ENCODE measurements around the gene KIAA1586.

KIAA1586 gene

DNA sequence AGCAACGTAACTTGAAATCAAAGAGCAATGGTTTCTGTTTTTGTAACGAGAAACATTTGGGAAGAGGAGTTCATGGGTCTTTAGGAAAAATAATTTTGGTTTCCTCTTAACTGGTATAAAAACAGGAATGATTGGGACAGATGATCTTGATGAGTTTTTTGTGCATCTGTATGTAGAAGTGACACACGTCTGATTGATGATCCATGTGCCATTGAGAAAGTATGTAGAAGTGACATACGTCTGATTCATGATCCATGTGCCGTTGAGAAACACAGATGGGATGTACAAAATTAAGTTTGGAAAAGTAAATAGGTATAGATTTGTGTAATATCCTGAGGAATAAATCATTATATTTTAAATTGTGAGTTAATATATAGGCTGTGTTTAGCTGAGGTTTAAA, 2.1 kb downstream of the KIAA1586 start:
- no peak for TF ChIP-seq ZFX (IDR thresholded peaks at IDR 0.05; ENCODE audit: borderline replicate concordance)
- TF ChIP-seq, protein P1, sequence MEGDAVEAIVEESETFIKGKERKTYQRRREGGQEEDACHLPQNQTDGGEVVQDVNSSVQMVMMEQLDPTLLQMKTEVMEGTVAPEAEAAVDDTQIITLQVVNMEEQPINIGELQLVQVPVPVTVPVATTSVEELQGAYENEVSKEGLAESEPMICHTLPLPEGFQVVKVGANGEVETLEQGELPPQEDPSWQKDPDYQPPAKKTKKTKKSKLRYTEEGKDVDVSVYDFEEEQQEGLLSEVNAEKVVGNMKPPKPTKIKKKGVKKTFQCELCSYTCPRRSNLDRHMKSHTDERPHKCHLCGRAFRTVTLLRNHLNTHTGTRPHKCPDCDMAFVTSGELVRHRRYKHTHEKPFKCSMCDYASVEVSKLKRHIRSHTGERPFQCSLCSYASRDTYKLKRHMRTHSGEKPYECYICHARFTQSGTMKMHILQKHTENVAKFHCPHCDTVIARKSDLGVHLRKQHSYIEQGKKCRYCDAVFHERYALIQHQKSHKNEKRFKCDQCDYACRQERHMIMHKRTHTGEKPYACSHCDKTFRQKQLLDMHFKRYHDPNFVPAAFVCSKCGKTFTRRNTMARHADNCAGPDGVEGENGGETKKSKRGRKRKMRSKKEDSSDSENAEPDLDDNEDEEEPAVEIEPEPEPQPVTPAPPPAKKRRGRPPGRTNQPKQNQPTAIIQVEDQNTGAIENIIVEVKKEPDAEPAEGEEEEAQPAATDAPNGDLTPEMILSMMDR (IDR thresholded peaks at IDR 0.05): no peak
- no peak overlapping the region for H3K27ac ChIP-seq

DNA sequence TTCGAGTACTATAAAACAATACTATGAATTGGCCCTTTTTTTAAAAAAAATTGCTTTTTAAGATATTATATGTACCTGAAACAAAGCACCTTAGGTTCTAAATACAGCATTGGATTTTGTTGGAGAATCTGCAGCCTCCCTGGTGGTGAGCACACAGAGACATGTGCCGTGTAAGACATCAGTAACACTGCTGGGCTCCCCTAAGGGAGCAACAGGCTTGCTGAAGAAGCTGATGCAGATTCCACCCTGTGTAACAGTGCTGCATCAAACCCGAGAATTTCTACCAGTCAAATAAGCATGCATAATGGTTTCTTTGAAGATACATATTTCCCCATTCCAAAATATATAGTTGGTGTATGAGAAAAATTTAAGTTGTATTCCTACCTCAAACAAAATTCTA, 17.4 kb downstream of the KIAA1586 start:
- TF ChIP-seq, protein P1 (IDR thresholded peaks at IDR 0.05): no peak
- TF ChIP-seq ZFX (IDR thresholded peaks at IDR 0.05; ENCODE audit: borderline replicate concordance): no peak
- no peak overlapping the region for H3K27ac ChIP-seq

- TF ChIP-seq, protein P1 (IDR thresholded peaks at IDR 0.05): no peak
- TF ChIP-seq ZFX (IDR thresholded peaks at IDR 0.05; ENCODE audit: borderline replicate concordance): no peak
- H3K27ac ChIP-seq: no peak overlapping the region
Observed at GRCh38 chr6:57064809-57065208, 18.3 kb downstream of the KIAA1586 start.

DNA sequence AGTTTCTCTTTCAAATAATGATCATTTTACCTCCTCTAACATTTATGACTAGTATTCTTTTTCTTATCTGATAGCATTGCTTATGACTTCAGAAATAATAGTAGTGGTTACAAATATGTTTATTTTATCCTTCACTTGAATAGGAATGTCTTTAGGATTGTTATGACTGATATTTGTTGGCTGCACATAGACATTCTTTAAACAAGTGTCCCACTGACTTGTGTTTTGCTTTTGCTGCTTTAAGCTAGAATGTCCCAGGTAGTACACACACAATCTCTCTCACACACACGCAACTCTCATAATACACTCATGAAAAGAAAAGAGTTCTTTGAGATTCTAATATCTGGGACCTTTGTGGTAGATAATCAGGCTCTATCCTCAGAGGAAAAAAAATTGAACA, 21.6 kb downstream of the KIAA1586 start:
- TF ChIP-seq ZFX (IDR thresholded peaks at IDR 0.05; ENCODE audit: borderline replicate concordance): no peak
- TF ChIP-seq, protein P1 (IDR thresholded peaks at IDR 0.05): no peak
- H3K27ac ChIP-seq: no peak overlapping the region

GRCh38 chr6:57069228-57069627, 22.7 kb downstream of the KIAA1586 start:
- TF ChIP-seq, protein P1 (IDR thresholded peaks at IDR 0.05): no peak
- TF ChIP-seq ZFX (IDR thresholded peaks at IDR 0.05; ENCODE audit: borderline replicate concordance): no peak
- no peak overlapping the region for H3K27ac ChIP-seq

- TF ChIP-seq, protein P1 (IDR thresholded peaks at IDR 0.05): no peak
- TF ChIP-seq ZFX (IDR thresholded peaks at IDR 0.05; ENCODE audit: borderline replicate concordance): no peak
- H3K27ac ChIP-seq: no peak overlapping the region
Observed at GRCh38 chr6:57069920-57070331, 23.4 kb downstream of the KIAA1586 start.

DNA sequence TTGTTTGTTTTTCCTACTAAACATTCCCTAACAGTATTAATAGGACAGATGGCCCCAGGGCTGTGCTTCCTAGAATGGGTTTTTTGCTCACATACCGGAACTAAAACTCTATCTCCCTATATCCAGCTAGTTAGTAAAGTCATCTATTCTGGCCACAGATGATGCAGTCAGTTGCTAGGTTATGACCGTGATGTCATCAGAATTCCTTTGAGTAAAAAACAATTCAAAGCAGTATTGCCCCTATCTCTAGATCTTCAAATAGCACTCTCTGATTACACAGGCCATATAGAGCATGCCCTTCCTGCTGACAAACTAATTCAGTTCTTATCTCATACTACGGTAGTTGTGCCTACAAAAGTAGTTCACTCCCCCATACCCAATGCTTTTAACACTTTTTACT, 25.6 kb downstream of the KIAA1586 start:
- no peak overlapping the region for H3K27ac ChIP-seq
- TF ChIP-seq ZFX (IDR thresholded peaks at IDR 0.05; ENCODE audit: borderline replicate concordance): no peak
- TF ChIP-seq, protein P1 (IDR thresholded peaks at IDR 0.05): no peak
